K562 (cell line): ENCODE measurements around the gene ANKMY1. TPM values are rescaled to one million over a fixed set of nuclear protein-coding genes. Genes with fewer than 3 reads are reported as not detected.
A peak's percentile ranks its signal among the peaks of the same experiment; 100 is the strongest.

Experiments used
- ATAC-seq: fragments of 200-7000 bp; cut with Tn5 transposase; 3 replicates; pipeline ENCODE4 v1.9.1; 2020; ENCODE audit warnings: moderate library complexity
- BruUV-seq: library from RNA; stranded (reverse); fragments of 400-500 nt; replicated peaks from 2 replicates; lab custom pipeline; 2021; lab: Mats Ljungman, UMichigan
- CTCF ChIA-PET: fragments of 300-600 bp; formaldehyde crosslinking; extraction: SDS; loops from one replicate; lab custom pipeline; 2021; ENCODE audit warnings: low intra/inter-chr PET ratio; lab: Yijun Ruan, JAX
- POLR2A ChIA-PET: fragments of 300-600, 350-650 bp; sonication (Branson Sonifier 250); formaldehyde crosslinking; extraction: SDS; loops from one replicate; lab custom pipeline; 2021; ENCODE audit warnings: antibody characterized with exemption, inconsistent platforms; lab: Yijun Ruan, JAX
- DNase-seq, 4 experiments: peaks; one replicate each; pipeline versions ENCODE4 v3.0.0 to v3.0.0-alpha.2; 2011 to 2018; ENCODE audit warnings: low spot score in 3 of 4, mixed read lengths in 3 of 4; ENCODE audit errors: extremely low read depth in 1 of 4
- FAIRE-seq: peaks from 2 replicates; lab custom pipeline; 2011; peaks lifted over from hg19 to GRCh38; lab: Jason Lieb, UNC
- H2AFZ ChIP-seq: 2 replicates; pipeline ENCODE4 v1.6.0; 2011; ENCODE audit warnings: low read depth, low read length, control low read depth, inconsistent platforms
- H3K27ac ChIP-seq: fragments of 200-600 bp; 3 replicates; pipeline ENCODE4 v1.8.0; 2011; ENCODE audit warnings: low read depth, mild to moderate bottlenecking, control low read depth, inconsistent platforms, low read length, moderate library complexity, mixed read lengths; ENCODE audit errors: extremely low read depth
- H3K27me3 ChIP-seq, 2 experiments: fragments of 300-600 bp in 1 of 2; 2 replicates in 1 of 2; 3 replicates in 1 of 2; pipeline versions ENCODE4 v1.6.0 to v1.8.0; 2011; ENCODE audit warnings: inconsistent platforms in 2 of 2, low read length in 2 of 2, mild to moderate bottlenecking in 1 of 2, mixed read lengths in 1 of 2, moderate library complexity in 1 of 2; ENCODE audit not compliant: control insufficient read depth in 2 of 2, insufficient read depth in 2 of 2
- H3K36me3 ChIP-seq: fragments of 300-600 bp; 3 replicates; pipeline ENCODE4 v1.8.0; 2011; ENCODE audit warnings: mild to moderate bottlenecking, low read length, inconsistent platforms; ENCODE audit not compliant: control insufficient read depth, insufficient read depth
- H3K4me1 ChIP-seq, 2 experiments: fragments of 200-600 bp in 1 of 2; replicated peaks in 1 of 2; 2 replicates in 1 of 2; 3 replicates in 1 of 2; pipeline versions ENCODE4 v1.5.1 to v1.8.0; 2011; ENCODE audit warnings: inconsistent platforms in 2 of 2, low read length in 2 of 2, mild to moderate bottlenecking in 1 of 2, mixed read lengths in 1 of 2, moderate library complexity in 1 of 2; ENCODE audit not compliant: control insufficient read depth in 2 of 2, insufficient read depth in 2 of 2
- H3K4me2 ChIP-seq: 2 replicates; pipeline ENCODE4 v1.6.1; 2011; ENCODE audit warnings: low read length, control low read depth, inconsistent platforms, mixed read lengths; ENCODE audit not compliant: insufficient read depth
- H3K4me3 ChIP-seq: fragments of 200-600 bp; sonication (generic), shearing (Covaris generic); 2 replicates; pipeline ENCODE4 v1.5.1; 2016; ENCODE audit warnings: control low read depth, inconsistent platforms
- H3K79me2 ChIP-seq: fragments of 200-600 bp; 3 replicates; pipeline ENCODE4 v1.8.0; 2011; ENCODE audit warnings: low read length, inconsistent platforms; ENCODE audit not compliant: control insufficient read depth, insufficient read depth
- H3K9ac ChIP-seq, 2 experiments: 2 replicates each; pipeline versions ENCODE4 v1.6.0 to v1.6.1; 2011; ENCODE audit warnings: low read depth in 2 of 2, low read length in 2 of 2, control low read depth in 1 of 2, inconsistent platforms in 1 of 2, mild to moderate bottlenecking in 1 of 2, mixed read lengths in 1 of 2; ENCODE audit not compliant: insufficient read depth in 1 of 2
- H3K9me1 ChIP-seq: one replicate; pipeline ENCODE4 v1.6.0; 2011; ENCODE audit warnings: inconsistent platforms, mild to moderate bottlenecking, low read length, moderate library complexity; ENCODE audit not compliant: control insufficient read depth, insufficient read depth
- H3K9me3 ChIP-seq: replicated peaks from 2 replicates; pipeline ENCODE4 v1.5.1; 2011; ENCODE audit warnings: low read depth, low read length, inconsistent platforms; ENCODE audit not compliant: control insufficient read depth, insufficient read depth
- H4K20me1 ChIP-seq: replicated peaks from 2 replicates; pipeline ENCODE4 v1.6.1; 2011; ENCODE audit warnings: low read length, inconsistent platforms, mixed read lengths; ENCODE audit not compliant: control insufficient read depth, insufficient read depth
- CREM ChIP-seq: IDR thresholded peaks from 2 replicates; pipeline ENCODE4 v1.6.1; 2014; ENCODE audit warnings: antibody characterized with exemption, low read depth
- HNRNPK ChIP-seq: fragments of 200-400 bp; formaldehyde crosslinking; IDR thresholded peaks from one replicate; pipeline ENCODE4 v1.6.1; 2018; ENCODE audit warnings: mild to moderate bottlenecking, low read depth, low read length; ENCODE audit not compliant: poor library complexity, severe bottlenecking
- NKRF ChIP-seq: fragments of 450-650 bp; IDR thresholded peaks from 2 replicates; pipeline ENCODE4 v1.6.1; 2016; ENCODE audit warnings: borderline replicate concordance
- PHF20 ChIP-seq: fragments of 450-650 bp; IDR thresholded peaks from 2 replicates; pipeline ENCODE4 v1.6.1; 2018; ENCODE audit not compliant: partially characterized antibody
- PREB ChIP-seq: sonication (generic); formaldehyde crosslinking; IDR thresholded peaks from 2 replicates; pipeline ENCODE4 v1.8.1; 2023; ENCODE audit warnings: mild to moderate bottlenecking, missing genetic modification reagents
- ZBTB34 ChIP-seq: fragments of 250-450 bp; sonication (Bioruptor Pico); IDR thresholded peaks from 2 replicates; pipeline ENCODE4 v1.8.0; 2021; ENCODE audit warnings: mild to moderate bottlenecking, moderate library complexity
- ZNF197 ChIP-seq: fragments of 200-800 bp; sonication (Bioruptor generic); IDR thresholded peaks from 2 replicates; pipeline ENCODE4 v1.6.1; 2016; ENCODE audit warnings: low read depth, missing genetic modification characterization, missing compliant biosample characterization
- WGBS: fragments of 100-300 bp; shearing (Covaris generic); methylation state at CpG from one replicate; pipeline ENCODE4 v1.1.6; 2016; ENCODE audit warnings: low coverage, mixed read lengths; ENCODE audit not compliant: insufficient coverage; ENCODE audit errors: missing lambda C conversion rate; 5-methylcytosine and 5-hydroxymethylcytosine counted together
- in situ Hi-C: fragments of 300-500 bp; cut with MboI; formaldehyde crosslinking; loops from 4 replicates; pipeline ENCODE4 v1.15.0; 2018; ENCODE audit warnings: inconsistent platforms, mixed read lengths
- intact Hi-C: fragments of 100-400 bp; cut with micrococcal nuclease; formaldehyde crosslinking; loops from 2 replicates; pipeline ENCODE4 v1.14.2; 2022
- polyA plus RNA-seq, 8 experiments: library from polyadenylated mRNA; depleted of rRNA in 4 of 8; stranded (reverse) in 5 of 8; unstranded in 3 of 8; fragments of >200 nt; fragmentation: Nextera tagmentation in 2 of 8; fragmentation: Illumina TruSeq in 1 of 8; extraction: Ambion mirVana in 2 of 8; extraction: Trizol in 1 of 8; gene quantifications; 2 replicates each; pipeline versions ENCODE4 v1.2.1 to v1.2.3, GENCODE V29; 2011 to 2014; ENCODE audit warnings: inconsistent platforms in 1 of 8, missing spikeins in 1 of 8
- total RNA-seq, 7 experiments: library from RNA; depleted of rRNA in 6 of 7; stranded (reverse); fragments of >200 nt in 6 of 7; fragmentation: Illumina TruSeq in 2 of 7; extraction: Trizol in 2 of 7; gene quantifications; 2 replicates each; pipeline versions ENCODE4 v1.2.1 to v1.2.3, GENCODE V29; 2011 to 2021; ENCODE audit warnings: low replicate concordance in 1 of 7
- TF ChIP-seq, protein P1 (sequence below): fragments of 250-450 bp; sonication (Bioruptor Pico); IDR thresholded peaks from 2 replicates; pipeline ENCODE4 v1.5.0; 2020; ENCODE audit warnings: mild to moderate bottlenecking, borderline replicate concordance

ANKMY1 gene
- total and polyA plus RNA-seq, 9 of the 15 experiments (the other 6 are each of a cell fraction or from before 2014, with no cell fraction given), result 0.75 to 15.1 (median 11.7) TPM

- TF ChIP-seq ZBTB34 (CRISPR knock-in tag), result no peak
Measured at GRCh38 chr2:240581811-240582210, 24.0 kb upstream of the ANKMY1 start (continued).

- H3K27me3 ChIP-seq, result no peaks in the 10 kb centered on the region
- peak overlapping the region; percentile 45; the same call in 2 of the 3 replicates for H3K27ac ChIP-seq
- ATAC-seq (peak; percentile 72), DNase-seq (peak in 2 of 4 experiments; percentile 34 to 66), FAIRE-seq (peak; percentile 77)
- no peaks in the 10 kb centered on the region; the same call in 1 of the 2 replicates for H4K20me1 ChIP-seq
- no TSS peak for BruUV-seq
- H3K9me1 ChIP-seq, result peaks cover 8% of the 10 kb centered on the region
- CTCF ChIA-PET, result no interaction called here
- H3K36me3 ChIP-seq, result peaks cover 33% of the 10 kb centered on the region; the same call in 2 of the 3 replicates
- H3K9ac ChIP-seq, result peak overlapping the region; percentile 41 to 77
- H3K4me3 ChIP-seq, result no peak overlapping the region
- no peak overlapping the region for H2AFZ ChIP-seq
- H3K9me3 ChIP-seq, result no peaks in the 10 kb centered on the region
- 25% methylated on average over 21 of the region's 27 CpGs for WGBS
- peaks cover 44 to 45% of the 10 kb centered on the region in 2 experiments for H3K4me1 ChIP-seq
- in situ Hi-C loops (no loop called here), intact Hi-C loops (no loop called here)
- peak overlapping the region; percentile 54 for H3K4me2 ChIP-seq
- H3K79me2 ChIP-seq, result peaks cover 32% of the 10 kb centered on the region
- POLR2A ChIA-PET, result interaction anchor here (0.6 to 2.4 kb wide), 9 partner anchors 8 to 334 kb away, joined by 3 to 8 read pairs (median 4); partner anchors contain the start of gene RNPEPL1
- peak; percentile 40; the same call in 1 of the 2 replicates for TF ChIP-seq CREM
- TF ChIP-seq, protein P1, sequence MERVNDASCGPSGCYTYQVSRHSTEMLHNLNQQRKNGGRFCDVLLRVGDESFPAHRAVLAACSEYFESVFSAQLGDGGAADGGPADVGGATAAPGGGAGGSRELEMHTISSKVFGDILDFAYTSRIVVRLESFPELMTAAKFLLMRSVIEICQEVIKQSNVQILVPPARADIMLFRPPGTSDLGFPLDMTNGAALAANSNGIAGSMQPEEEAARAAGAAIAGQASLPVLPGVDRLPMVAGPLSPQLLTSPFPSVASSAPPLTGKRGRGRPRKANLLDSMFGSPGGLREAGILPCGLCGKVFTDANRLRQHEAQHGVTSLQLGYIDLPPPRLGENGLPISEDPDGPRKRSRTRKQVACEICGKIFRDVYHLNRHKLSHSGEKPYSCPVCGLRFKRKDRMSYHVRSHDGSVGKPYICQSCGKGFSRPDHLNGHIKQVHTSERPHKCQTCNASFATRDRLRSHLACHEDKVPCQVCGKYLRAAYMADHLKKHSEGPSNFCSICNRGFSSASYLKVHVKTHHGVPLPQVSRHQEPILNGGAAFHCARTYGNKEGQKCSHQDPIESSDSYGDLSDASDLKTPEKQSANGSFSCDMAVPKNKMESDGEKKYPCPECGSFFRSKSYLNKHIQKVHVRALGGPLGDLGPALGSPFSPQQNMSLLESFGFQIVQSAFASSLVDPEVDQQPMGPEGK, result no peak
- no peak for TF ChIP-seq PHF20
- no peak for TF ChIP-seq PREB (CRISPR knock-in tag)
- no peak for TF ChIP-seq ZNF197 (CRISPR knock-in tag)
- no peak for TF ChIP-seq HNRNPK
- peak; percentile 57; the same call in 1 of the 2 replicates for TF ChIP-seq NKRF
Measured at GRCh38 chr2:240579771-240580614, 22.2 kb upstream of the ANKMY1 start.
